ENCODE measurements around the gene SGPP1.
"Not testable (repeated sequence)": the region's sequence is repeated elsewhere in the genome, so short reads cannot be mapped to it uniquely, and the experiment has no call there.

SGPP1 gene

GRCh38 chr14:63760014-63760413, 32.1 kb upstream of the SGPP1 start:
- Histone ChIP-seq H3K9me3 (replicated peaks in 1 of 11) (no peaks in the 10 kb centered on the region), H3K4me2 (peak overlapping the region in 4 of 11 experiments; percentile 56 to 83 (median 60); a peak in 7 of 22 replicates), H3K4me1 (peaks cover 0 to 19% (median 10%) of the 10 kb centered on the region in 10 experiments; a peak in 13 of 20 replicates), H4K20me1 (no peaks in the 10 kb centered on the region), H3K27ac (peak overlapping the region in 6 of 11 experiments; percentile 20 to 59 (median 40); a peak in 6 of 22 replicates), H3K9ac (peak overlapping the region in 2 of 11 experiments; percentile 38 to 69; a peak in 2 of 22 replicates), H3K36me3 (no peaks in the 10 kb centered on the region), H3K27me3 (no peaks in the 10 kb centered on the region), H3K4me3 (peak overlapping the region in 2 of 10 experiments; percentile 12 to 22; a peak in 2 of 20 replicates)
- no peak for TF ChIP-seq Cebpa-rat (IDR thresholded peaks at IDR 0.05)

GRCh38 chr14:63759456-63759855, 31.6 kb upstream of the SGPP1 start:
- H3K36me3 ChIP-seq, result no peaks in the 10 kb centered on the region
- peak overlapping the region in 10 of 11 experiments; percentile 5 to 83 (median 44); a peak in 13 of 22 replicates for H3K4me2 ChIP-seq
- H3K27ac ChIP-seq, result peak overlapping the region in 8 of 11 experiments; percentile 9 to 59 (median 31); a peak in 8 of 22 replicates
- no peaks in the 10 kb centered on the region for H3K9me3 ChIP-seq (replicated peaks in 1 of 11)
- H4K20me1 ChIP-seq, result no peaks in the 10 kb centered on the region
- H3K9ac ChIP-seq, result peak overlapping the region in 4 of 11 experiments; percentile 10 to 69 (median 38); a peak in 5 of 22 replicates
- peak overlapping the region in 2 of 10 experiments; percentile 12 to 22; a peak in 2 of 20 replicates for H3K4me3 ChIP-seq
- no peaks in the 10 kb centered on the region for H3K27me3 ChIP-seq
- no peak for TF ChIP-seq Cebpa-rat (IDR thresholded peaks at IDR 0.05)
- H3K4me1 ChIP-seq, result peaks cover 0 to 19% (median 10%) of the 10 kb centered on the region in 10 experiments; a peak in 13 of 20 replicates

GRCh38 chr14:63757211-63757610, 29.3 kb upstream of the SGPP1 start:
- no peak overlapping the region for H3K9ac ChIP-seq
- H3K9me3 ChIP-seq (replicated peaks in 1 of 11), result no peaks in the 10 kb centered on the region
- H3K4me3 ChIP-seq, result no peak overlapping the region
- H3K36me3 ChIP-seq, result no peaks in the 10 kb centered on the region
- H3K4me2 ChIP-seq, result no peak overlapping the region
- H3K27me3 ChIP-seq, result no peaks in the 10 kb centered on the region
- H3K27ac ChIP-seq, result no peak overlapping the region
- H4K20me1 ChIP-seq, result no peaks in the 10 kb centered on the region
- H3K4me1 ChIP-seq, result peaks cover 0 to 30% (median 10%) of the 10 kb centered on the region in 10 experiments; a peak in 13 of 20 replicates
- no peak for TF ChIP-seq Cebpa-rat (IDR thresholded peaks at IDR 0.05)

GRCh38 chr14:63752449-63753169, 24.7 kb upstream of the SGPP1 start:
- Histone ChIP-seq H3K36me3 (no peaks in the 10 kb centered on the region), H3K4me1 (peaks cover 0 to 11% (median 0%) of the 10 kb centered on the region in 10 experiments; a peak in 5 of 20 replicates), H4K20me1 (no peaks in the 10 kb centered on the region), H3K9me3 (replicated peaks in 1 of 11) (no peaks in the 10 kb centered on the region), H3K27ac (peak overlapping the region in 3 of 11 experiments; percentile 7 to 34 (median 15); a peak in 3 of 22 replicates), H3K27me3 (no peaks in the 10 kb centered on the region), H3K9ac (0 out of 22 replicates have a peak overlapping the region, but pooled peaks of 1 of the 11 experiments have one; percentile 29), H3K4me3 (no peak overlapping the region), H3K4me2 (peak overlapping the region in 3 of 11 experiments; percentile 7 to 62 (median 51); a peak in 5 of 22 replicates)
- no peak for TF ChIP-seq Cebpa-rat (IDR thresholded peaks at IDR 0.05)

GRCh38 chr14:63751076-63751475, 23.2 kb upstream of the SGPP1 start:
- H3K27me3 ChIP-seq; H3K27ac ChIP-seq; H3K4me2 ChIP-seq; H3K4me3 ChIP-seq; H3K9me3 ChIP-seq (replicated peaks in 1 of 11); H3K36me3 ChIP-seq; H3K9ac ChIP-seq; H4K20me1 ChIP-seq: not testable (repeated sequence)
- peaks cover 0 to 17% (median under 1%) of the 10 kb centered on the region in 10 experiments; a peak in 9 of 20 replicates for H3K4me1 ChIP-seq

GRCh38 chr14:63747846-63748245, 20.0 kb upstream of the SGPP1 start:
- TF ChIP-seq Cebpa-rat (IDR thresholded peaks at IDR 0.05), result no peak
- Histone ChIP-seq H3K27ac (no peak overlapping the region), H3K4me2 (no peak overlapping the region), H4K20me1 (no peaks in the 10 kb centered on the region), H3K4me3 (no peak overlapping the region), H3K9me3 (replicated peaks in 1 of 11) (no peaks in the 10 kb centered on the region), H3K27me3 (no peaks in the 10 kb centered on the region), H3K9ac (no peak overlapping the region), H3K4me1 (peaks cover 0 to 21% (median 3%) of the 10 kb centered on the region in 10 experiments; a peak in 10 of 20 replicates), H3K36me3 (no peaks in the 10 kb centered on the region)

GRCh38 chr14:63745858-63746425, 18.1 kb upstream of the SGPP1 start:
- Histone ChIP-seq H3K4me2 (peak overlapping the region in 3 of 11 experiments; percentile 26 to 66 (median 65); a peak in 5 of 22 replicates), H3K4me3 (no peak overlapping the region), H3K4me1 (peaks cover 0 to 16% (median 3%) of the 10 kb centered on the region in 10 experiments; a peak in 10 of 20 replicates)

GRCh38 chr14:63745272-63745671, 17.4 kb upstream of the SGPP1 start:
- TF ChIP-seq Cebpa-rat (IDR thresholded peaks at IDR 0.05), result no peak
- no peak overlapping the region for H3K9ac ChIP-seq
- peak overlapping the region in 4 of 11 experiments; percentile 12 to 66 (median 46); a peak in 5 of 22 replicates for H3K4me2 ChIP-seq
- no peaks in the 10 kb centered on the region for H3K9me3 ChIP-seq (replicated peaks in 1 of 11)
- no peak overlapping the region for H3K4me3 ChIP-seq
- peaks cover 0 to 16% (median 3%) of the 10 kb centered on the region in 10 experiments; a peak in 10 of 20 replicates for H3K4me1 ChIP-seq
- no peaks in the 10 kb centered on the region for H4K20me1 ChIP-seq
- H3K36me3 ChIP-seq, result no peaks in the 10 kb centered on the region
- H3K27me3 ChIP-seq, result no peaks in the 10 kb centered on the region
- 0 out of 22 replicates have a peak overlapping the region, but pooled peaks of 2 of the 11 experiments have one; percentile 1 to 23 for H3K27ac ChIP-seq

More at GRCh38 chr14:63745858-63746425, 18.1 kb upstream of the SGPP1 start:
- H3K36me3 ChIP-seq, result no peaks in the 10 kb centered on the region
- H3K27me3 ChIP-seq, result no peaks in the 10 kb centered on the region
- no peak for TF ChIP-seq Cebpa-rat (IDR thresholded peaks at IDR 0.05)
- no peaks in the 10 kb centered on the region for H4K20me1 ChIP-seq
- peak overlapping the region in 2 of 11 experiments; percentile 1 to 23; a peak in 1 of 22 replicates for H3K27ac ChIP-seq
- no peaks in the 10 kb centered on the region for H3K9me3 ChIP-seq (replicated peaks in 1 of 11)
- H3K9ac ChIP-seq, result no peak overlapping the region

GRCh38 chr14:63737582-63738006, 9.7 kb upstream of the SGPP1 start:
- Histone ChIP-seq H3K4me3 (no peak overlapping the region), H3K4me1 (no peaks in the 10 kb centered on the region; a peak in 1 of 20 replicates), H3K27ac (no peak overlapping the region), H3K27me3 (no peaks in the 10 kb centered on the region), H3K4me2 (no peak overlapping the region), H4K20me1 (no peaks in the 10 kb centered on the region), H3K9me3 (replicated peaks in 1 of 11) (no peaks in the 10 kb centered on the region), H3K9ac (no peak overlapping the region), H3K36me3 (no peaks in the 10 kb centered on the region)
- no peak for TF ChIP-seq Cebpa-rat (IDR thresholded peaks at IDR 0.05)

Measured in BLaER1 treated with 17β-estradiol and CSF1 and Interleukin-3, amounts not matched to agents 10 nM and 100 nM (cell line).